ENCODE data around the gene POU4F3. TPM values are rescaled to one million over a fixed set of nuclear protein-coding genes. Genes with fewer than 3 reads are reported as not detected.

The POU4F3 gene
- total and polyA plus RNA-seq, 2 of the 4 experiments (the other 2 are of a cell fraction): 0.02 TPM; not detected in 1

GRCh38 chr5:146345578-146346366 lies 7.1 kb downstream of the POU4F3 start:
- no peak overlapping the region for H2BK15ac ChIP-seq (ENCODE audit: low read depth, low read length)
- DNase-seq (no peak), ATAC-seq (ENCODE audit: low read depth) (no peak)
- H2BK5ac ChIP-seq (ENCODE audit: low read depth, low read length, poor library complexity, severe bottlenecking): no peak overlapping the region
- H3K79me1 ChIP-seq (ENCODE audit: low read depth in 1 of 2, low read length in 2 of 2): no peaks in the 10 kb centered on the region
- no TSS peak for BruUV-seq (replicated peaks)
- H3K4me2 ChIP-seq (ENCODE audit: low read depth, low read length): no peak overlapping the region
- no peak overlapping the region for H2AK5ac ChIP-seq (ENCODE audit: low read depth, low read length)
- 3% methylated on average over 27 of the region's 76 CpGs; no CpG with 5 or more reads in 1 of the 2 experiments for WGBS, 2 experiments (ENCODE audit: extremely low coverage in 2 of 2, insufficient read length in 1 of 2)
- no peak overlapping the region for H3K4ac ChIP-seq (ENCODE audit: low read depth, low read length)
- peaks cover 59% of the 10 kb centered on the region for H3K27me3 ChIP-seq (ENCODE audit: control insufficient read depth, insufficient read depth, low read length)
- H3K9me1 ChIP-seq (ENCODE audit: insufficient read depth, low read length): no peaks in the 10 kb centered on the region
- no peak overlapping the region for H2BK120ac ChIP-seq (ENCODE audit: low read depth, low read length)
- H3K18ac ChIP-seq (ENCODE audit: low read depth, low read length): no peak overlapping the region
- no peak overlapping the region for H3K9ac ChIP-seq (ENCODE audit: low read depth, low read length)
- TF ChIP-seq CHD1 (IDR thresholded peaks at IDR 0.05; ENCODE audit: low read depth, low read length) (no peak), MAZ (IDR thresholded peaks at IDR 0.05; ENCODE audit: borderline replicate concordance, low read depth, low read length) (no peak), RFX5 (IDR thresholded peaks at IDR 0.05; ENCODE audit: low read depth, low read length) (no peak), MAFK (IDR thresholded peaks at IDR 0.05; ENCODE audit: low read depth, low read length) (no peak), FOS (IDR thresholded peaks at IDR 0.05; ENCODE audit: low read depth, low read length) (no peak), BHLHE40 (IDR thresholded peaks at IDR 0.05; ENCODE audit: low read depth, low read length) (no peak), CTCF (conservative IDR thresholded peaks at IDR 0.05; ENCODE audit: low read depth, low read length) (no peak), USF2 (IDR thresholded peaks at IDR 0.05; ENCODE audit: low read depth, low read length) (no peak), CEBPB (IDR thresholded peaks at IDR 0.05; ENCODE audit: low read depth, low read length) (no peak), MXI1 (IDR thresholded peaks at IDR 0.05; ENCODE audit: borderline replicate concordance, low read depth, low read length) (no peak), RAD21 (IDR thresholded peaks at IDR 0.05; ENCODE audit: low read length) (no peak), POLR2A (IDR thresholded peaks at IDR 0.05; ENCODE audit: low read depth, low read length) (no peak), SMC3 (IDR thresholded peaks at IDR 0.05; ENCODE audit: low read depth, low read length) (no peak), NFE2L2 (IDR thresholded peaks at IDR 0.05; ENCODE audit: low read depth, low read length) (no peak), ELK1 (IDR thresholded peaks at IDR 0.05; ENCODE audit: borderline replicate concordance, low read depth, low read length) (no peak), RCOR1 (IDR thresholded peaks at IDR 0.05; ENCODE audit: insufficient replicate concordance, low read length) (no peak)
- dilution Hi-C loops (cut with HindIII; ENCODE audit: low sequenced_read_pairs, unreplicated experiment): no loop called here
- no peak overlapping the region for H3K14ac ChIP-seq (replicated peaks; ENCODE audit: low read depth, low read length)
- no peak overlapping the region for H3K4me3 ChIP-seq (ENCODE audit: insufficient read depth, low read depth, low read length)
- no peaks in the 10 kb centered on the region for H3K36me3 ChIP-seq (ENCODE audit: control insufficient read depth, insufficient read depth, low read length)
- H3K9me3 ChIP-seq (ENCODE audit: control insufficient read depth, insufficient read depth, low read length): no peaks in the 10 kb centered on the region; the same call in 1 of the 2 replicates
- H3K23ac ChIP-seq (ENCODE audit: low read depth, low read length): no peak overlapping the region
- H4K5ac ChIP-seq (ENCODE audit: low read depth, low read length): no peak overlapping the region
- no peak overlapping the region for H2BK20ac ChIP-seq (ENCODE audit: low read depth, low read length)
- no peaks in the 10 kb centered on the region for H3K4me1 ChIP-seq (ENCODE audit: control insufficient read depth, insufficient read depth, low read length)
- no peak overlapping the region for H3K56ac ChIP-seq (ENCODE audit: extremely low read depth, insufficient read depth, low read length)
- ChIA-PET POLR2A (ENCODE audit: unreplicated experiment) (no interaction called here), CTCF (no interaction called here)
- peak overlapping the region; percentile 26 for H2AFZ ChIP-seq (replicated peaks; ENCODE audit: low read length, poor library complexity)
- H3K27ac ChIP-seq (ENCODE audit: insufficient read depth, low read length): no peak overlapping the region
- H4K20me1 ChIP-seq (ENCODE audit: insufficient read depth, low read length): no peaks in the 10 kb centered on the region
- in situ Hi-C loops (cut with MboI; ENCODE audit: low sequenced_read_pairs): no loop called here
- no peak overlapping the region for H2AK9ac ChIP-seq (replicated peaks; ENCODE audit: low read depth, low read length, poor library complexity)
- H4K8ac ChIP-seq (ENCODE audit: low read depth in 2 of 2, low read length in 2 of 2): no peak overlapping the region
- intact Hi-C loops (cut with micrococcal nuclease): no loop called here
- no peak overlapping the region for H4K91ac ChIP-seq (ENCODE audit: insufficient read depth, low read depth, low read length)

Data from IMR-90 (cell line).